Measurements from ENCODE around the gene NXPH1. TPM values are rescaled to one million over a fixed set of nuclear protein-coding genes. Genes with fewer than 3 reads are reported as not detected.

Gene NXPH1
- polyA plus RNA-seq, 1 donor = 0.06 TPM

DNA sequence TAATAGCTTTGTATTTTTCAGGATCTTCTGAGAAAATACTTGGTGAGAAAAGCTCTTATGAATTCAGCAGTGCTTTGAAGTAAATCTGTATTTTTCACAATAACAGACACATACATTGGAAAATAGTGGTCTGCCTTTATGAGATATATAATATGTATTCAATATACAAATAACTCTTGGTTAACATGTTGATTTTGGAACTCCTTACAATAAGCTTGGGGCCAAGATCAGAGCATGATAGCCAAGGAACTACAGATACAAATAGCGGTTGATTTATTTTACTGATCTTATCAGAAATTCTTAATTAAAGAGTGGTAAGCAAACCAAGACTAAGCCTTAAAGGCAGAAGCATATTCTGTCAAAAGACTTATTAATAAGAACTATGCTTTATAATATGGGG, 24.5 kb upstream of the NXPH1 start:
- Histone ChIP-seq H3K4me1 (ENCODE audit: control insufficient read depth, insufficient read depth, low read length) (no peaks in the 10 kb centered on the region), H3K36me3 (ENCODE audit: control insufficient read depth, insufficient read depth, low read length) (no peaks in the 10 kb centered on the region), H3K27ac (ENCODE audit: low read length) (no peak overlapping the region), H3K27me3 (ENCODE audit: control insufficient read depth, insufficient read depth, low read length) (no peaks in the 10 kb centered on the region), H3K9me3 (ENCODE audit: control insufficient read depth, low read depth, low read length) (no peaks in the 10 kb centered on the region), H3K4me3 (ENCODE audit: low read length) (no peak overlapping the region)
- 100% methylated on average over 1 of the region's 1 CpG for WGBS (ENCODE audit: insufficient coverage, low lambda C conversion rate)
- DNase-seq = no peak

GRCh38 chr7:8411103-8411502, 22.3 kb upstream of the NXPH1 start:
- no peak overlapping the region for H3K4me3 ChIP-seq (ENCODE audit: low read length)
- no peaks in the 10 kb centered on the region for H3K9me3 ChIP-seq (ENCODE audit: control insufficient read depth, low read depth, low read length)
- no peak for DNase-seq
- H3K4me1 ChIP-seq (ENCODE audit: control insufficient read depth, insufficient read depth, low read length) = no peaks in the 10 kb centered on the region
- no peaks in the 10 kb centered on the region for H3K36me3 ChIP-seq (ENCODE audit: control insufficient read depth, insufficient read depth, low read length)
- no peaks in the 10 kb centered on the region for H3K27me3 ChIP-seq (ENCODE audit: control insufficient read depth, insufficient read depth, low read length)
- 83% methylated on average over 1 of the region's 1 CpG for WGBS (ENCODE audit: insufficient coverage, low lambda C conversion rate)
- H3K27ac ChIP-seq (ENCODE audit: low read length) = no peak overlapping the region

- H3K4me1 ChIP-seq (ENCODE audit: control insufficient read depth, insufficient read depth, low read length) = no peaks in the 10 kb centered on the region
- H3K27me3 ChIP-seq (ENCODE audit: control insufficient read depth, insufficient read depth, low read length) = no peaks in the 10 kb centered on the region
- 90% methylated on average over 2 of the region's 4 CpGs for WGBS (ENCODE audit: insufficient coverage, low lambda C conversion rate)
- DNase-seq = no peak
- H3K4me3 ChIP-seq (ENCODE audit: low read length) = no peak overlapping the region
- no peak overlapping the region for H3K27ac ChIP-seq (ENCODE audit: low read length)
- H3K9me3 ChIP-seq (ENCODE audit: control insufficient read depth, low read depth, low read length) = no peaks in the 10 kb centered on the region
- no peaks in the 10 kb centered on the region for H3K36me3 ChIP-seq (ENCODE audit: control insufficient read depth, insufficient read depth, low read length)
Observed at GRCh38 chr7:8413600-8413999, 19.8 kb upstream of the NXPH1 start.

- peak; percentile 28 to 48 for DNase-seq
- Histone ChIP-seq H3K4me3 (ENCODE audit: low read length) (no peak overlapping the region), H3K4me1 (ENCODE audit: control insufficient read depth, insufficient read depth, low read length) (no peaks in the 10 kb centered on the region), H3K27me3 (ENCODE audit: control insufficient read depth, insufficient read depth, low read length) (no peaks in the 10 kb centered on the region), H3K9me3 (ENCODE audit: control insufficient read depth, low read depth, low read length) (no peaks in the 10 kb centered on the region), H3K27ac (ENCODE audit: low read length) (no peak overlapping the region), H3K36me3 (ENCODE audit: control insufficient read depth, insufficient read depth, low read length) (no peaks in the 10 kb centered on the region)
- 0% methylated on average over 1 of the region's 1 CpG for WGBS (ENCODE audit: insufficient coverage, low lambda C conversion rate)
Observed at GRCh38 chr7:8418629-8419245, 14.7 kb upstream of the NXPH1 start.

GRCh38 chr7:8422177-8422576, 11.2 kb upstream of the NXPH1 start:
- Histone ChIP-seq H3K9me3 (ENCODE audit: control insufficient read depth, low read depth, low read length) (no peaks in the 10 kb centered on the region), H3K27me3 (ENCODE audit: control insufficient read depth, insufficient read depth, low read length) (no peaks in the 10 kb centered on the region), H3K27ac (ENCODE audit: low read length) (no peak overlapping the region), H3K36me3 (ENCODE audit: control insufficient read depth, insufficient read depth, low read length) (no peaks in the 10 kb centered on the region), H3K4me3 (ENCODE audit: low read length) (no peak overlapping the region), H3K4me1 (ENCODE audit: control insufficient read depth, insufficient read depth, low read length) (no peaks in the 10 kb centered on the region)
- no peak for DNase-seq
- no CpG with 5 or more reads among the region's 1 CpG for WGBS (ENCODE audit: insufficient coverage, low lambda C conversion rate)

GRCh38 chr7:8423057-8423456, 10.4 kb upstream of the NXPH1 start:
- WGBS (ENCODE audit: insufficient coverage, low lambda C conversion rate) = no CpG with 5 or more reads among the region's 2 CpGs
- no peaks in the 10 kb centered on the region for H3K9me3 ChIP-seq (ENCODE audit: control insufficient read depth, low read depth, low read length)
- H3K27ac ChIP-seq (ENCODE audit: low read length) = no peak overlapping the region
- no peaks in the 10 kb centered on the region for H3K27me3 ChIP-seq (ENCODE audit: control insufficient read depth, insufficient read depth, low read length)
- no peaks in the 10 kb centered on the region for H3K36me3 ChIP-seq (ENCODE audit: control insufficient read depth, insufficient read depth, low read length)
- H3K4me1 ChIP-seq (ENCODE audit: control insufficient read depth, insufficient read depth, low read length) = no peaks in the 10 kb centered on the region
- no peak overlapping the region for H3K4me3 ChIP-seq (ENCODE audit: low read length)
- no peak for DNase-seq

GRCh38 chr7:8425223-8425622, 8.2 kb upstream of the NXPH1 start:
- H3K4me3 ChIP-seq (ENCODE audit: low read length) = no peak overlapping the region
- no peaks in the 10 kb centered on the region for H3K36me3 ChIP-seq (ENCODE audit: control insufficient read depth, insufficient read depth, low read length)
- no peaks in the 10 kb centered on the region for H3K27me3 ChIP-seq (ENCODE audit: control insufficient read depth, insufficient read depth, low read length)
- no CpG with 5 or more reads among the region's 1 CpG for WGBS (ENCODE audit: insufficient coverage, low lambda C conversion rate)
- DNase-seq = no peak
- no peaks in the 10 kb centered on the region for H3K9me3 ChIP-seq (ENCODE audit: control insufficient read depth, low read depth, low read length)
- no peaks in the 10 kb centered on the region for H3K4me1 ChIP-seq (ENCODE audit: control insufficient read depth, insufficient read depth, low read length)
- H3K27ac ChIP-seq (ENCODE audit: low read length) = no peak overlapping the region

DNA sequence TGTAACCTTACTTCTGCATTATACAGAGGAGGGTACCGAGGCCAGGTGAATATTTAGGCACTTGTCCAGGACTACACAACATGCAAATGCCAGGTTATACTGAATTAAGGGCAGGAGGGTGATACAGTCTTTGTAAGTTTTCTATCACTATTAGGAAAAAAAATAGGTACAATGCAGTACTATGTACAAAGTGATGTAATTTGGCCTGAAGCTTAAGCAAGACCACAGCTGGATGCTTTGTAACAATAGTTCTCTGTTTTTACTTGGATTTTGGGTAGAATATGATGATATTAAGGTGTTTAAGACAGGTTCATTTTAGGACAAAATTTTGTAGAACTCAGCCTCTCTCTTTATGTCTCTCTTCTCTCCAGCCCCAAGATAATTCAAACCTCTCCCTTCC, 2.8 kb upstream of the NXPH1 start:
- Histone ChIP-seq H3K4me3 (ENCODE audit: low read length) (no peak overlapping the region), H3K27ac (ENCODE audit: low read length) (no peak overlapping the region), H3K9me3 (ENCODE audit: control insufficient read depth, low read depth, low read length) (peaks cover 16% of the 10 kb centered on the region), H3K27me3 (ENCODE audit: control insufficient read depth, insufficient read depth, low read length) (peaks cover 37% of the 10 kb centered on the region), H3K4me1 (ENCODE audit: control insufficient read depth, insufficient read depth, low read length) (no peaks in the 10 kb centered on the region), H3K36me3 (ENCODE audit: control insufficient read depth, insufficient read depth, low read length) (no peaks in the 10 kb centered on the region)
- DNase-seq = no peak
- WGBS (ENCODE audit: insufficient coverage, low lambda C conversion rate) = 100% methylated on average over 1 of the region's 1 CpG

GRCh38 chr7:8434290-8435002, 1.0 kb downstream of the NXPH1 start:
- DNase-seq = no peak
- H3K36me3 ChIP-seq (ENCODE audit: control insufficient read depth, insufficient read depth, low read length) = no peaks in the 10 kb centered on the region
- H3K27ac ChIP-seq (ENCODE audit: low read length) = no peak overlapping the region
- H3K9me3 ChIP-seq (ENCODE audit: control insufficient read depth, low read depth, low read length) = peaks cover 16% of the 10 kb centered on the region
- H3K27me3 ChIP-seq (ENCODE audit: control insufficient read depth, insufficient read depth, low read length) = peaks cover 72% of the 10 kb centered on the region
- WGBS (ENCODE audit: insufficient coverage, low lambda C conversion rate) = no CpG with 5 or more reads among the region's 46 CpGs
- no peak overlapping the region for H3K4me3 ChIP-seq (ENCODE audit: low read length)
- no peaks in the 10 kb centered on the region for H3K4me1 ChIP-seq (ENCODE audit: control insufficient read depth, insufficient read depth, low read length)

- no peaks in the 10 kb centered on the region for H3K36me3 ChIP-seq (ENCODE audit: control insufficient read depth, insufficient read depth, low read length)
- H3K27ac ChIP-seq (ENCODE audit: low read length) = no peak overlapping the region
- peaks cover 16% of the 10 kb centered on the region for H3K9me3 ChIP-seq (ENCODE audit: control insufficient read depth, low read depth, low read length)
- H3K4me1 ChIP-seq (ENCODE audit: control insufficient read depth, insufficient read depth, low read length) = no peaks in the 10 kb centered on the region
- H3K4me3 ChIP-seq (ENCODE audit: low read length) = no peak overlapping the region
- peaks cover 78% of the 10 kb centered on the region for H3K27me3 ChIP-seq (ENCODE audit: control insufficient read depth, insufficient read depth, low read length)
- WGBS (ENCODE audit: insufficient coverage, low lambda C conversion rate) = no CpG with 5 or more reads among the region's 33 CpGs
- DNase-seq = no peak
Observed at GRCh38 chr7:8435095-8435494, 1.7 kb downstream of the NXPH1 start.
